Stimulated activated CD8-positive, alpha-beta memory T cell treated with anti-CD3 and anti-CD28 coated beads, Interleukin-15, amount 100 ng/mL, for 4 hours (primary cell): ENCODE measurements around the gene SPCS1.

Source experiments
- DNase-seq, 2 donors: peaks; one replicate each; pipeline ENCODE4 v3.0.0-alpha.2; 2020; ENCODE audit warnings: low read depth in 2 of 2

Gene SPCS1

DNA sequence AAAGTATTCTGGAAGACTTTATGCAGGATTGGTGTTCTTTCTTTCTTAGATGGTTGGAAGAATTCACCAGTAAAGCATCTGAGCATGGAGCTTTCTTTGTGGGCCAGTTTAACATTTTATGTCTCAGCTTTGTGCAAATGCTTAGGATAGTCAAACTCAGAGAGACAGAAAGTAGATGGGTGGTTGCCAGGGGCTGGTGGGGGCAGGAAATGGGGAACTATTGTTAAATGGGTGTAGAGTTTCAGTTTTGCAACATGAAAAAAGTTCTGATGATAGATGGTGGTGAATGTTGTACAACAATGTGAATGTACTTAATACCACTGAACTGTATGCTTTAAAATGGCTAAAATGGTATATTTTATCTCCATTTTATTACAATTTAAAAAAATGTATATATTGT lies 24.8 kb downstream of the SPCS1 start:
- DNase-seq = no peak

- no peak for DNase-seq
These were observed 25.7 kb downstream of the SPCS1 start for GRCh38 chr3:52731590-52731989.

GRCh38 chr3:52733256-52733891 lies 27.5 kb downstream of the SPCS1 start:
- DNase-seq = no peak

- no peak for DNase-seq
These were observed 33.8 kb downstream of the SPCS1 start for GRCh38 chr3:52739730-52740129.

DNA sequence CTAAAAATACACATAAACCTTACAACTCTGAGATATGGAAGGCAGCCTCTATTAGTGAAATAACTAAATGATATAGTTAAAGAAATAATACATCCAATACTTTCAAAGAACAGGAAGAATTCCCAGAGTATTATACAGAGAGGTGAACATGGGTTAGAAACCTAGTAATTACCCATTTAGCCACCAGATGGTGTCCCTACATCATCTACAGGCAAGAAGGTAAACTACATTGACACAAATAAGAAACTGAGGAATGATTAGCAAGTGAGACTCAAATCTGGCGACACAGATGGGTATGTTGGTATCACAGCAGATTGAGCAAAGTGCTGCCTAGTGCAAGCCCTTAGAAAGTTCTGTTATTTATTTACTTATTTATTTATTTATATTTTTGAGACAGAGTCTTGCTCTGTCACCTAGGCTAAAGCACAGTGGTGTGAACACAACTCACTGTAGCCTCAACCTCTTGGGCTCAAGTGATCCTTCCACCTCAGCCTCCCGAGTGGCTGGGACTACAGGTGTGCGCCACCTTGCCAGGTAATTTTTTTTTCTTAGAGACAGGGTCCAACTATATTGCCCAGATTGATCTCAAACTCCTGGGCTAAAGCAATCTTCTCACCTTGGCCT lies 36.6 kb downstream of the SPCS1 start:
- DNase-seq = no peak

- DNase-seq = no peak
These were observed 37.2 kb downstream of the SPCS1 start for GRCh38 chr3:52743152-52743551.

GRCh38 chr3:52743721-52744120 lies 37.8 kb downstream of the SPCS1 start:
- DNase-seq = no peak

GRCh38 chr3:52752045-52752660 lies 46.2 kb downstream of the SPCS1 start:
- DNase-seq = no peak

DNA sequence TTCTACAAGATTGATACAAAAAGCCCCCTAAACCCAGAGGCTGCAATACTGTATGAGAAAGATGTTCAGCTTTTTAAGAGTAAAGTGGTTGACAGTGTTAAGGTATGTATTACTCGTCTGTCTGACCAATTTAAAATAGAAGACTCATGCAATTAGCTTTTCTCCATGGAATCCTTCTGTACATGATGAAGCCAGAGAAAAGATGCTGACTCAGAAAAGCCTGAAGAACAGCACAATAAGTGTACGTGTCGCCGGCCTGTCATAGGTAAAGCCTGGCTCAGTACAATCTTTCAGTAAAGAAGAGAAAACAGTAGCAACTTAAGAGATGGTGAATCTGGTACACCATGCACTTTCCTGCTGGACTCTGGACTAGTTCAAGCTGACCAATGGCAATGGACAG lies 48.5 kb downstream of the SPCS1 start:
- no peak for DNase-seq

DNA sequence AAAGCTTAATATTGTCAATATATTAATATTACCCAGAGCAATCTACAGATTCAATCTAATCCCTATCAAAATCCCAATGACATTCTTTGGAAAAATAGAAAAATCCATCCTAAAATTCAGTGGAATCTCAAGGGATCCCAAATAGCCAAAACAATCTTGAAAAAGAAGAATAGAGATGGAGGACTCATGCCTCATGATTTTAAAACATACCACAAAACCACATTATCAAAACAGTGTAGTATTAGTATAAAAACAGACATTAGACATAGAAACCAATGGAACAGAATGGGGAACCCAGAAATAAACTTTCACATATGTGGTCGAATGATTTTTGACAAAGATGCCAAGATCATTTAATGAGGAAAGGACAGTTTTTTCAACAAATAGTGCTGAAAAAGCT lies 50.2 kb downstream of the SPCS1 start:
- no peak for DNase-seq
